Esophagus squamous epithelium (tissue), 5 donors: ENCODE results near the gene DGAT2. TPM values are rescaled to one million over a fixed set of nuclear protein-coding genes. Genes with fewer than 3 reads are reported as not detected.

Experiments used
- DNase-seq: peaks from one replicate; lab custom pipeline; 2025; lab: John Stamatoyannopoulos, UW
- H3K27ac ChIP-seq, 4 donors: fragments of 200-600 bp; sonication (generic); one replicate each; pipeline ENCODE4 v1.5.1; 2016 to 2019; ENCODE audit warnings: mild to moderate bottlenecking in 1 of 4
- H3K27me3 ChIP-seq, 4 donors: fragments of 200-600 bp; sonication (generic); 1 replicate in 3 of 4; 2 replicates in 1 of 4; pipeline versions ENCODE4 v1.5.1 to v1.6.0; 2017 to 2021; ENCODE audit warnings: antibody characterized with exemption in 1 of 4
- H3K36me3 ChIP-seq, 3 donors: fragments of 200-600 bp; sonication (generic); one replicate each; pipeline ENCODE4 v1.5.1; 2016 to 2019
- H3K4me1 ChIP-seq, 3 donors: fragments of 200-600 bp; sonication (generic); one replicate each; pipeline ENCODE4 v1.5.1; 2017 to 2019
- H3K4me3 ChIP-seq, 4 donors: fragments of 200-600 bp; sonication (generic); 1 replicate in 3 of 4; 2 replicates in 1 of 4; pipeline ENCODE4 v1.5.1; 2016 to 2019; ENCODE audit warnings: mild to moderate bottlenecking in 2 of 4, moderate library complexity in 1 of 4
- H3K9me3 ChIP-seq, 3 donors: fragments of 200-600 bp; sonication (generic); one replicate each; pipeline ENCODE4 v1.5.1; 2016 to 2019
- POLR2A ChIP-seq, 4 donors: fragments of 450-650 bp; IDR thresholded peaks; one replicate each; pipeline ENCODE4 v1.6.1; 2017; ENCODE audit warnings: antibody characterized with exemption in 4 of 4, mild to moderate bottlenecking in 4 of 4, moderate library complexity in 3 of 4
- WGBS, 2 donors: methylation state at CpG; one replicate each; pipeline ENCODE4 v1.1.5; 2018; 5-methylcytosine and 5-hydroxymethylcytosine counted together
- intact Hi-C: fragments of 100-400 bp; cut with DNase I; formaldehyde crosslinking; loops from one replicate; pipeline ENCODE4 v1.15.0; 2022
- total RNA-seq, 4 donors: library from RNA; depleted of rRNA; stranded (reverse); fragments of >200 nt; gene quantifications; one replicate each; pipeline ENCODE4 v1.1.0, GENCODE V29; 2016
- TF ChIP-seq, protein P1 (sequence below), 6 experiments: fragments of 450-650 bp in 4 of 6; fragments of 200-600 bp in 2 of 6; sonication (generic) in 2 of 6; IDR thresholded peaks; one replicate each; pipeline ENCODE4 v1.5.1; 2016 to 2019; ENCODE audit warnings: antibody characterized with exemption in 6 of 6, mild to moderate bottlenecking in 4 of 6, moderate library complexity in 4 of 6
- donor health status: DM: yes; HTN: yes; CAD: no.

The DGAT2 gene, protein sequence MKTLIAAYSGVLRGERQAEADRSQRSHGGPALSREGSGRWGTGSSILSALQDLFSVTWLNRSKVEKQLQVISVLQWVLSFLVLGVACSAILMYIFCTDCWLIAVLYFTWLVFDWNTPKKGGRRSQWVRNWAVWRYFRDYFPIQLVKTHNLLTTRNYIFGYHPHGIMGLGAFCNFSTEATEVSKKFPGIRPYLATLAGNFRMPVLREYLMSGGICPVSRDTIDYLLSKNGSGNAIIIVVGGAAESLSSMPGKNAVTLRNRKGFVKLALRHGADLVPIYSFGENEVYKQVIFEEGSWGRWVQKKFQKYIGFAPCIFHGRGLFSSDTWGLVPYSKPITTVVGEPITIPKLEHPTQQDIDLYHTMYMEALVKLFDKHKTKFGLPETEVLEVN
- 10 to 100 TPM in 3 of 4 donors, 1 to 10 TPM in 1; 6.1 to 29.3 (median 19.2) TPM for total RNA-seq

DNA sequence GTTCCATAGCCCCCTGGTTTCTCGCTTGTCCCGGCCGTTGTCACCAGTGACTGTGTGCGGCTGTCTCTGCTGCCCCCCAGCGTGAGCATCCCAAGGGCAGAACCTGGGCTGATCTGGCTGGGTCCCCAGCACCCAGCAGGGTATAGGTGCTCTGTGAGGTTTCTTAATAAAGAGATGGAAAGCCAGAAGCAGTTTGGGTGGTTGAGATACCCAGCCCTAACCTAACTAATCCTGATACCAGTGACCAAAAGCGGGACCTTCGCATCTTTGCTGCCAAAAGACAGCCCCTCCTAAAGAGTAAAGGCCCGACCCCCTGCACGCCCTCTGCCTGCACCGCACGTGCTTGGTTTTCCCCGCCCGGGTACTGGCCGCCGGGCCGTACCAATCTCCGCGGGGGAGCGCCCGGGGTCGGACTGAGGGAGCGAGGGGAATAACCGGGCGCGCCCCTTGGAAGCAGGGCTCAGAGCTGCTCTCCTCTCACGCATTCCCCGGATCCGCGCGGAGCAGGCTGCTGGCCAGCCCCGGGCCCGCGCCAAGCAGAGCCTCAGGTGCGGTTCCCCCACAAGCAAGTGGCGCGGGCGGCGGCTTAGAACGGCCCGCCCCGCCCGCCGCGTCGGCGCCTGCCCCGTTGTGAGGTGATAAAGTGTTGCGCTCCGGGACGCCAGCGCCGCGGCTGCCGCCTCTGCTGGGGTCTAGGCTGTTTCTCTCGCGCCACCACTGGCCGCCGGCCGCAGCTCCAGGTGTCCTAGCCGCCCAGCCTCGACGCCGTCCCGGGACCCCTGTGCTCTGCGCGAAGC, at the start of gene DGAT2:
DGAT2 (plus strand) TSS at position 667 of the 797 bp plus-strand sequence. CDS start 214 bp downstream, outside the sequence.
- H3K9me3 ChIP-seq, result no peaks in the 10 kb centered on the region
- TF ChIP-seq, protein P1, sequence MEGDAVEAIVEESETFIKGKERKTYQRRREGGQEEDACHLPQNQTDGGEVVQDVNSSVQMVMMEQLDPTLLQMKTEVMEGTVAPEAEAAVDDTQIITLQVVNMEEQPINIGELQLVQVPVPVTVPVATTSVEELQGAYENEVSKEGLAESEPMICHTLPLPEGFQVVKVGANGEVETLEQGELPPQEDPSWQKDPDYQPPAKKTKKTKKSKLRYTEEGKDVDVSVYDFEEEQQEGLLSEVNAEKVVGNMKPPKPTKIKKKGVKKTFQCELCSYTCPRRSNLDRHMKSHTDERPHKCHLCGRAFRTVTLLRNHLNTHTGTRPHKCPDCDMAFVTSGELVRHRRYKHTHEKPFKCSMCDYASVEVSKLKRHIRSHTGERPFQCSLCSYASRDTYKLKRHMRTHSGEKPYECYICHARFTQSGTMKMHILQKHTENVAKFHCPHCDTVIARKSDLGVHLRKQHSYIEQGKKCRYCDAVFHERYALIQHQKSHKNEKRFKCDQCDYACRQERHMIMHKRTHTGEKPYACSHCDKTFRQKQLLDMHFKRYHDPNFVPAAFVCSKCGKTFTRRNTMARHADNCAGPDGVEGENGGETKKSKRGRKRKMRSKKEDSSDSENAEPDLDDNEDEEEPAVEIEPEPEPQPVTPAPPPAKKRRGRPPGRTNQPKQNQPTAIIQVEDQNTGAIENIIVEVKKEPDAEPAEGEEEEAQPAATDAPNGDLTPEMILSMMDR (IDR thresholded peaks at IDR 0.05), result peak in 1 of 6 experiments; percentile 8
- TF ChIP-seq POLR2A (IDR thresholded peaks at IDR 0.05), result peak in 1 of 4 donors; percentile 12
- H3K27ac ChIP-seq, result peak within 1 kb of the TSS in 3 of 4 donors; percentile 40 to 60 (median 58)
- 0 to 49% methylated on average over 1 to 4 of the region's 66 CpGs for WGBS, 2 donors
- no peaks in the 10 kb centered on the region for H3K36me3 ChIP-seq
- DNase-seq, result no peak
- H3K4me3 ChIP-seq, result peak within 1 kb of the TSS; percentile 32 to 72 (median 48)
- peaks cover 0 to 48% (median 0%) of the 10 kb centered on the region in 4 donors for H3K27me3 ChIP-seq
- H3K4me1 ChIP-seq, result peaks cover 13 to 35% (median 18%) of the 10 kb centered on the region in 3 donors
- intact Hi-C loops, result no loop called here

DNA sequence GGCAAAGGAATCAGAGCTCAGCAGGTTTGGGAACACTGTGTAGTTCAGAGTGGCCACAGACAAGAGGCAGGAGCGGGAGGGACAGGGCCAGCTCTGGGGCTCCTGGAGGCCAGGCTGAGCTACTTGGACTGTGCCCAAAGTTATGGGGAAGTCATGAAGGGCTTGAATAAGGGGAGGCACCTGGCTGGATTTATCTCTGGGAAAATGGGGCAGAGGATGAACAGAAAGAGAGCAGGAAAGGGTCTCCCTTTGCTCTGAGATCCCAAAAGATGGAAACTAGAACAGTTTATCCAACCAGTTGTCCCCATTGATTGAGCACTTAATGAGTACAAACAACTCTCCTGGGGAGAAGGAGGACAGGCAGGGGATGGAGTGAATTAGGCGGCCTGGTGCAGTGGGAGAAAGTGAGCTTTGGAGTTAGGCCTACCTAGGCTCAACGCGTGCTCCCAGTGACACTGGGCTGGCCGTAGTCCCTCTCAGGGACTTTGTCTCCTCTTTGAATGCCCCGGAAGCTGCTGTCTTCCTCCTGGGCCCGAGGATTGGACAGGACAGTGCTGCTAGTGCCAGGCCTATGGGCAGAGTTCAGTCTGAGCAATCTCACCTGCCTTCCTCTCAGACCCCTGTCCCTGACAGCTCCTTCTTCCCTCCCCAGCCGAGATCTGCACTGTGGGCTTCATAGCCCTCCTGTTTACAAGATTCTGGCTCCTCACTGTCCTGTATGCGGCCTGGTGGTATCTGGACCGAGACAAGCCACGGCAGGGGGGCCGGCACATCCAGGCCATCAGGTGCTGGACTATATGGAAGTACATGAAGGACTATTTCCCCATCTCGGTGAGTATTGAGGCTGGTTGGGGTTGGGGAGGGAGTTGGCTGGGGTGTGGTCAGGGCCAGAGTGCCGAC, 49.0 kb upstream of the DGAT2 start:
- H3K27ac ChIP-seq, result no peak overlapping the region
- no peak for TF ChIP-seq POLR2A (IDR thresholded peaks at IDR 0.05)
- TF ChIP-seq, protein P1 (IDR thresholded peaks at IDR 0.05), result no peak
- peaks cover 0 to 11% (median 8%) of the 10 kb centered on the region in 3 donors for H3K4me1 ChIP-seq
- no peaks in the 10 kb centered on the region for H3K27me3 ChIP-seq
- 85 to 89% methylated on average over 7 to 9 of the region's 14 CpGs for WGBS, 2 donors
- H3K36me3 ChIP-seq, result no peaks in the 10 kb centered on the region
- intact Hi-C loops, result no loop called here
- no peak overlapping the region for H3K4me3 ChIP-seq
- H3K9me3 ChIP-seq, result no peaks in the 10 kb centered on the region
- DNase-seq, result no peak

DNA sequence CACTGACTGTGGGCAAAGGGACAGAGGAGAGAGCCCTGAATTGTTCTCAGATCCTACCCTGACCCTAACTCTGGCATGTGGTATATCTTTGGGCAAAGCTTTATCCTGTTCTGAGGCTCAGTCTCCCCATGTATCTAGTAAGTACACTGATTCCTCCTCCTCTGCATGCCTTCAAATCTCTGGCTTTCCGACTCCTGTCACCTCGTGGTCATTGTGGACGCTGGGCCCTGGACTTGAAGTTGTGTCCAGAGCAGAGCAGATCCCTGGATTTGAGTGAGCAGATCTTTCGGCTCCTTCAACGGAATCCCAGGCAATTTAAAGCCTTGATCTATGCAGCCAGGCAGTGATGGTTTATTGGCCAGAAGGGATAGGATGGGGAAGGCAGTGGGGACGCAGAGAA, 47.9 kb upstream of the DGAT2 start:
- no peak overlapping the region for H3K27ac ChIP-seq

DNA sequence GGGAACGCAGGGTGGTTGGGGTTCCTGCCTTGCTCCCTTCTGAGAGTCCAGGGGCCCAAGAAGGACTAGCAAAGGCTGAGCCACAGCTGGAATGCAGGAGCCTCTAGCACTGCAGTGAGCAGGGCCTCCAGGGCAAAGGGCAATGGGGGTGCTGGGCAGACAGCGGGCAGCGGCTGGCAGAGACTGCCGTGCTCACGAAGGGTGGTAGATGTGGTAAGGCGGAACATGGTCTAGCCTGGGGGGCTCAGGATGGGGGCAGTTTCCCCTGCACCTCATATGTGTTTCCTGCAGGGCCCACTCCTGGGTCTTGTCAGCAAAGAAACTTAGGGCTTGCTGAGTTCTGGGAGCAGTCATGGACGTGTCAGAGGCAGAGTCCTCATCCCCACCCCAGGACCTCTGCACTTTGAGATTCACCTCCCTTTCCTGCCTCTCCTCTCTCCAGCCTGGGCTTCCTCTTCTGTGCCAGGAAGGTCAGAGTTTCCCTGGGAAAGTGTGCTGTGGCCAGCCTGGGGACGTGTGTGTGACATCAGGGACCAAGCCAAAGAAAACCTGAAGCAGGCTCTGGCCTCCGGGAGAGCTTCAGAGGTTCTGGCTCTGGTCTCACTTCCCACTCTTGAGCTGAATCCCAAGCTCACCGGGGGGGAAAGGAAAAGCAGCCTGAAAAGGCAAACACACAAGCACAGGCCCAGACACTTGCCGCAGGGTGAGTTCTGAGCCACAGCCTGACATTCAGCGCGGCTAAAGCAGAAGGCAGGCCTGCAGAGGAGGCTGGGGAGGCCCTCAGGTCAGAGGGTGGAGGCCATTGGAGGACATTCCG, 46.5 kb upstream of the DGAT2 start:
- WGBS, 2 donors, result 63 to 91% methylated on average over 6 to 8 of the region's 14 CpGs
- Histone ChIP-seq H3K27me3 (no peaks in the 10 kb centered on the region), H3K27ac (no peak overlapping the region), H3K4me3 (no peak overlapping the region), H3K4me1 (peaks cover 0 to 11% (median 8%) of the 10 kb centered on the region in 3 donors), H3K36me3 (no peaks in the 10 kb centered on the region), H3K9me3 (no peaks in the 10 kb centered on the region)
- intact Hi-C loops, result no loop called here
- no peak for DNase-seq
- TF ChIP-seq, protein P1 (IDR thresholded peaks at IDR 0.05), result no peak

More for the DNA sequence above, 47.9 kb upstream of the DGAT2 start:
- 86 to 89% methylated on average over 4 to 6 of the region's 6 CpGs for WGBS, 2 donors
- H3K36me3 ChIP-seq, result no peaks in the 10 kb centered on the region
- H3K4me1 ChIP-seq, result peaks cover 0 to 11% (median 8%) of the 10 kb centered on the region in 3 donors
- intact Hi-C loops, result no loop called here
- no peak for TF ChIP-seq POLR2A (IDR thresholded peaks at IDR 0.05)
- TF ChIP-seq, protein P1 (IDR thresholded peaks at IDR 0.05), result no peak
- no peak overlapping the region for H3K4me3 ChIP-seq
- no peaks in the 10 kb centered on the region for H3K27me3 ChIP-seq
- no peak for DNase-seq
- H3K9me3 ChIP-seq, result no peaks in the 10 kb centered on the region
